Measurements from ENCODE around the gene RPRD1A. TPM values are rescaled to one million over a fixed set of nuclear protein-coding genes. Genes with fewer than 3 reads are reported as not detected.
"Not testable (repeated sequence)": the region's sequence is repeated elsewhere in the genome, so short reads cannot be mapped to it uniquely, and the experiment has no call there.

Gene RPRD1A
- total RNA-seq, 1 donor from 2014 or later = 30.9 TPM

DNA sequence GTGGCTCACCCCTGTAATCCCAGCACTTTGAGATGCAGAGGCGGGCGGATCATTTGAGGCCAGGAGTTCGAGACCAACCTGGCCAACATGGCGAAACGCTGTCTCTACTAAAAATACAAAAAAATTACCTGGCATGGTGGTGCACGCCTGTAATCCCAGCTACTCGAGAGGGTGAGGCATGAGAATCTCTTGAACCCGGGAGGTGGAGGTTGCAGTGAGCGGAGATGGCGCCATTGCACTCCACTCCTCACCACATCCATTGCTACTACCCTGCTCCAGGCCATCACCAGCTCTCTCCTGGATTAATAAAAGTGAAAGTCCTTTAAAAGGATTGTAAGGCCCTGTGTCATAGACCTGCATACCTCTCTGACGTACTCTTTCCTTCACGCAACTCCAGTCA, 93.7 kb downstream of the RPRD1A start:
- intact Hi-C loops (cut with micrococcal nuclease) = loop anchor here (2.0 to 10.0 kb wide), 5 partner anchors 359 to 1111 kb away; partner anchors contain the start of gene MAPRE2

- intact Hi-C loops (cut with micrococcal nuclease) = loop anchor here (1.0 to 10.0 kb wide), 12 partner anchors 22 to 1110 kb away; partner anchors contain the start of genes ELP2, INO80C, KIAA1328 and MAPRE2
Measured at GRCh38 chr18:35972197-35973000, 95.0 kb downstream of the RPRD1A start, which contains the start of gene RMP24. Gene RMP24, plus strand, starts transcription at chr18:35972679.

- intact Hi-C loops (cut with micrococcal nuclease) = loop anchor here (1.0 to 10.0 kb wide), 13 partner anchors 21 to 1109 kb away; partner anchors contain the start of genes ELP2, INO80C, KIAA1328 and MAPRE2
Measured at GRCh38 chr18:35971661-35972196, 95.6 kb downstream of the RPRD1A start.

GRCh38 chr18:35969676-35970075, 97.7 kb downstream of the RPRD1A start:
- intact Hi-C loops (cut with micrococcal nuclease) = loop anchor here (2.0 to 10.0 kb wide), 5 partner anchors 355 to 1107 kb away; partner anchors contain the start of genes MAPRE2 and ZNF397

GRCh38 chr18:35968278-35968880, 99.0 kb downstream of the RPRD1A start:
- intact Hi-C loops (cut with micrococcal nuclease) = no loop called here

- intact Hi-C loops (cut with micrococcal nuclease) = not testable (repeated sequence)
Measured at GRCh38 chr18:35967866-35968265, 99.5 kb downstream of the RPRD1A start.

GRCh38 chr18:35964319-35964718, 103.0 kb downstream of the RPRD1A start:
- intact Hi-C loops (cut with micrococcal nuclease) = no loop called here

DNA sequence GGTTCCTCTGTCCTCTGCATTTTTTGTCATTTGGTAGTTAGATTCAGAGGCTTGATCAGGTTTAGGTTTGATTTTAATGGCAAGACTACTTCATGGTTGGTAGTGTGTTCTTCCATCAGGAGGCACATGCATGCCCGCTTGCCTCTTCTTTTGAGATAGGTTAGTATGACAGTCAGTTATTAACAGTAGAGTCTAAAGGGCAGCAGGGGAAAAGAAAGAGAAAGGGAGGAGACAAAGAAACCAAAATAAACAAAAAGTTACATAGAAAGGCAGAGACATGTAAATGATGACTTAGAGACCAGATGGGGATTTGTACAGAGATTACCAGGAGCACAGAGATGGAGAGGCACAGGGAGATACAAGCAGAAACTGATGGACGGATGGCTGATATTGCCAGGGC, 105.0 kb downstream of the RPRD1A start:
- intact Hi-C loops (cut with micrococcal nuclease) = no loop called here

DNA sequence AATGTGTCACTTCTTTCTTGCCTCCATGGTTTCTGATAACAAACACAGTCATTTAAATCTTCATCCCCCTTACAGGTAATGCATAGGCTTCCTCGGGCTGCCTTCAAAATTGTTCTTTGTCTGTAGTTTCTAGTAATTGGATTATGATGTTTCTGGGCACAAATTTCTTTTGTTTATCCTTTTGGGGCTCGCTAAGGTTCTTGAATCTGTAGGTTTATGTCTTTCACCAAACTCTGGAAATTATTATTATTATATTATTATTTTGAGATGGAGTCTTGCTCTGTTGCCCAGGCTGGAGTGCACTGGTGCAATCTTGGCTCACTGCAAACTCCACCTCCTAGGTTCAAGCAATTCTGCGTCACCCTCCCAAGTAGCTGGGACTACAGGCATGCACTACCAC, 111.1 kb downstream of the RPRD1A start:
- intact Hi-C loops (cut with micrococcal nuclease) = loop anchor here (10.0 kb wide), 1 partner anchor 721 kb away; no protein-coding TSS in a partner anchor

DNA sequence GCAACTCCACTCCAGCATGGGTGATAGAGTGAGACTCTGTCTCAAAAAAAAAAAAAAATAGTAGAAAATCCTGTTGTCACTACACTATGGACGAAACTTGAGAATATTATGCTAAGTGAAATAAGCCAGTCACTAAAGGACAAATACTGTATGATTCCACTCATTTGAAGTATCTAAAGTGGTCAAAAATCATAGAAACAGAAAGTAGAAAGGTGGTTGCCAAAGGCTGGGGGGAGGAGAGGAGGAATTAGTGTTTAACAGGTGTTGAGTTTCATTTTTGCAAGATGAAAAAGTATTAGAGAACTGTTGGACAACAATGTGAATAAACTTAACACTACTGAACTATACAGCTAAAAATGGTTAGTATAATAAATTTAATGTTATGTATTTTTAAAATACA, 113.7 kb downstream of the RPRD1A start:
- intact Hi-C loops (cut with micrococcal nuclease) = loop anchor here (10.0 kb wide), 1 partner anchor 719 kb away; no protein-coding TSS in a partner anchor

DNA sequence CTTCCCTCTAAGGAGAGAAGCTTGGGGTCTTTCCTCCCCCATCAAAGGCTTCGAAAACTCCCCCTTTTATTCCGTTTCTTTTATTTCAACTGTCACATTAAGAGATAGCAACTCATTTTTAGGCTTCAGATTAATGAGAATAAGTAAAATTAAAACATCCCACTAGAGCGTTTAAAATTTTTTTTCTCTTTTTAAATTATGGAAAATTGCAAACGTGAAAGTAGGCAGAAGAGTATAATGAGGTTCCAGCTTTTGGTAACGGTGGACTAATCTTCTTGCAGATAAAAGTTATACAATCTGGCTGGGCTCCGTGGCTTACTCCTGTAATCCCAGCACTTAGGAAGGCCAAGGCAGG, 116.8 kb downstream of the RPRD1A start:
- intact Hi-C loops (cut with micrococcal nuclease) = loop anchor here (1.0 to 10.0 kb wide), 4 partner anchors 22 to 716 kb away; partner anchors contain the start of gene RMP24

DNA sequence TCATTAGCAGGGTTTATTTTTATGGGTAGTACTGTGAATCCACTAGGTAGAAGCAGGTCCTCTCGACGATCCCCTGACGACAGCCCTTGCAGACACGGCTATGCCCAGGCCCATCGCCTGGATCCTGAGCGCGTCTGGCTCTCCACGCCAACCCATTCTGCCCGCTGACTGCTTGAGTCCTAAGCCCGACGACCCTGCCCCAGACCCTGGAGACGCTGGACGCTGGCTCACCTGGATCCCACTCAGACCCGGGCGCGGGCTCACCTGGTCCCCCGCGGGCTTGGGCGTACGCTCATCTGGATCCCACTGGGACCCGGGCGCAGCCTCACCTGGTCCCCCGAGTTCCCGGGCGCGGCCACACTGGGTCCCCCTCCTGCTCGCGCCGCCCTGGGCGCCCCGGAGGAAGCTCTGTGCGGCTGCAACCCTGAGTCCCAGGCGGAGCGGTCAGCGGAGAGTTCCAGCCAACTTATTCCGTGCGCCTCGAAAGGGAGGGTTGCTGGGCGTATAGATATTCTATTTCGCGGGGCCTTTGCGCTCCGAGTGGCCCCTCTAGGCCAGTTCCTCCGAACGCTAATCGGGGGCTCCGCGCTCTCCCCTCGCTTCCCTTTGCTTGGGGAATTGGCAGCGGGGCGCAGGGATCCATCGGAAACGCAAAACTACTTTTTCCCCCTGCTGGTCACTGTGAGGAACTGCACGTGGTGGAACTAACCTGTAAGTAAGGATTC, 117.3 kb downstream of the RPRD1A start:
- intact Hi-C loops (cut with micrococcal nuclease) = loop anchor here (1.0 to 10.0 kb wide), 4 partner anchors 22 to 715 kb away; partner anchors contain the start of gene RMP24

DNA sequence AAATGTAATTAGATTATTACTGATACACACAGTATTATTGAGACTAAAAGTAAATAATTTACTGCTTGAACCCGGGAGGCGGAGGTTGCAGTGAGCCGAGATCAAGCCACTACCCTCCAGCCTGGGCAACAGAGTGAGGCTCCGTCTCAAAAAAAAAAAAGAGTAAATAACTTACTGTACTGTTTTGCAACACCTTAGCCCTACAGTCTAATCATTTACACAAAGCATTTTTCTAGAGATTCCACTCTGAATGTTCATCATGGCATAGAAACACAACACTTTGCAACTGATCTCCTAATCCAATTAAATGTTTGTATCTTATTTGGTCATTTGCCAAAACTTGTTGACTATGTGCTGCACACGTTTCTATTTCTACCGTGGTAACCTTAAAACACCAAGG, 118.3 kb downstream of the RPRD1A start:
- intact Hi-C loops (cut with micrococcal nuclease) = no loop called here

- intact Hi-C loops (cut with micrococcal nuclease) = no loop called here
Measured at GRCh38 chr18:35948080-35948479, 119.3 kb downstream of the RPRD1A start.

DNA sequence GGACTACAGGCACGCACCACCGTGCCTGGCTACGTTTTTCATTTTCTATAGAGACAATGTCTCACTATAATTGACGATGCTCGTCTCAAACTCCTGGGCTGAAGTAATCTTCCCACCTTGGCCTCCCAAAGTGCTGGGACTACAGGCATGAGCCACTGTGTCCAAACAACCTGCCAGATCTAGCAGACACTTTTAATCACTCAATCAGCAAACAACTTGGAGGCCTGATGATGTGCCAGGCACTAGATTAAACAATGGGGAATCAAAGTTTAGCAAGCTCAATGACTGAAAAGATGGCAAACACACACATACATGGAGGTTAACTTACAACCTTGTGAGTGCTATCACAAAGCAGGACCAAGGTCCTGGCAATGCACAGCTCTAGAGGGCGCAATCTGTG, 124.7 kb downstream of the RPRD1A start:
- intact Hi-C loops (cut with micrococcal nuclease) = no loop called here

- intact Hi-C loops (cut with micrococcal nuclease) = no loop called here
Measured at GRCh38 chr18:35942133-35942532, 125.2 kb downstream of the RPRD1A start.

DNA sequence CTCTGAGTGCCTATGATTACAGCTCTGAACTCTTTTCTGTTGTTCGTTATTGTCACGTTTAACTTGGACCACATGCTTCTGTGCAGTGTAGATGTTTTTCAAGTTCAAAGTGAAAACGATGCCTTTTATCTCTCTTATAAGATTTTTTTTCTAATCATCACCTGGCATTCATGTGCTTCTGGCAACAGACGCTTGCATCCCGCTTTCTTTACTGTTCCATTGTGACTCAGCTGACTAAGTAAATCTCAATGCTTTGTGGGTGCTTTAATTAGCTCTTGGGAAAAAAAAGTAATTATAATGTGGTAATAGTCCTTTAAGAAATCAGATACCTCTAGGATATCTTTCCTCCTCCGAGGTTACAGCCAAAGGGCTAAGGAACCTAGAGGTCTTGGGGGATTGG, 126.1 kb downstream of the RPRD1A start:
- intact Hi-C loops (cut with micrococcal nuclease) = no loop called here

All from T-helper 2 cell treated with Interferon-gamma antibody and Interleukin-4, amounts not matched to agents 100 ng/mL and 5 ng/mL, for 36 hours (primary cell).